Erythroblast (primary cell): ENCODE measurements around the gene MEF2C.

Experiments
- GATA1 ChIP-seq: IDR thresholded peaks from 2 replicates; pipeline ENCODE4 v1.6.1; 2011; ENCODE audit warnings: low read depth, mild to moderate bottlenecking, control low read depth, low read length, moderate library complexity
- POLR2A ChIP-seq: IDR thresholded peaks from 2 replicates; pipeline ENCODE4 v1.6.1; 2011; ENCODE audit warnings: mild to moderate bottlenecking, low read length

DNA sequence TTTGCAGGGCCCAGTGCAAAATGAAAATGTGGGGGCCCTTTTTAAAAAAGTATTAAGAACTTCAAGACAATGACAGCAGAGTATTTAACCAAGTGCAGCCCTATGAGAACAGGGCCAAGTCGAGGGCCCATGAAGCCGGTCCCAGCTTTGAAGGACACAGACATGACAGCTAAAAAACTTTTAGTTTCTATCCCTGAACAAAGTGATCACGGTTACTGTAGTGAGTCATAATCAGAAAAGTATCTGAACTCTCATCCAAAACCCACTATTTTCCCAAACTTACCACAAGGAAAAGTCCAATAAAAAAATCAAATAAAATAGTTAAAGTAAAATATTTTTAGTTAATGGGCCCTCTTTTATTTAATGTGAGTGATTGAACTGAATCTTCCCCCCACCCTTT is 126.0 kb downstream of the MEF2C start:
- TF ChIP-seq POLR2A (no peak), GATA1 (no peak)
